CD4-positive, alpha-beta T cell treated with Interleukin-17A for 4 hours (primary cell): ENCODE measurements around the gene BHLHE23.
A peak's percentile ranks its signal among the peaks of the same experiment; 100 is the strongest.

ENCODE experiments used
- DNase-seq: peaks from one replicate; pipeline ENCODE4 v3.0.0-alpha.2; 2020; ENCODE audit warnings: mixed read lengths

The BHLHE23 gene

DNA sequence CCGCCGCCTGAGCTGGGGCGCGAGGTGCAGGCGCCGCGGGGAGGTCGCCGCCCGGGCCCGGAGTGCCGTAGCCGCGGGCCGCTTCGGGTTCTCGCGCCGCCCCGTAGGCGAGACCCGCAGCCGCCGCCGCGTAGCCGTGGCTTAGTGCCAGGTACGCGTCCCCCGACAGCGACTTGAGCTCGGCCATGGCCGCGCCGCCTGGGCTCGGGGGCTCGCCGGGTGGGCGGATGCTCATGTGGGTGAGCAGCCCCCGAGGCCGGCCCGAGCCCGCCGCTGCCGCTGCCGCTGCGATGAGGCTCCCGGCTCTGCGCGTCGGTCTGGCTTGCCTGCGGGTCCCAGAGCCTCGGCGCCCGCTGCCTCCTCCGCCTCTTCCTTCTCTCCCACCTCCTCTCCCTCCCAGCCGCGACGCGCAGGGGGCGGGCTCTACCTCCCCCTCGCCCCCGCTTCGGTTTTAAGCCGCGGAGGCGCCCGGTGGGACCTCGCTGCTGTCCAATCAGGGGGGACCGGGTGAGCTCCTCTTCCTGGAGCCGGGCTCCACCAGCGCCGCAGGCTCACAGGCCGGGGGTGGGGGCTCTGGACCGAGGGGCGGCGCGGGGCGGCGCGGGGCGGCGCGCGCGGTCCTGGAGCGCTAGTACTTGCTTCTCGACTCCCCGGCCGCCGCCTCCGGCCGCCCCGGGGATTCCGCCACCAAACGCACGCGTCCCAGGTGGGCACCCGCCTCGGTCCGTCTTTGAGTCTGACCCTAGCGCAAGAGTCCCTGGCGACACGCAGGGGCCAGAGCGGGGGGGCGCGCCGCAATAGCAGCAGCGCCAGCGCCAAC is at the start of gene BHLHE23:
Gene BHLHE23, minus strand, starts transcription at position 425 of the 820 bp plus-strand sequence. Its CDS starts 190 bp downstream, at position 235.
- DNase-seq: peak; percentile 18

DNA sequence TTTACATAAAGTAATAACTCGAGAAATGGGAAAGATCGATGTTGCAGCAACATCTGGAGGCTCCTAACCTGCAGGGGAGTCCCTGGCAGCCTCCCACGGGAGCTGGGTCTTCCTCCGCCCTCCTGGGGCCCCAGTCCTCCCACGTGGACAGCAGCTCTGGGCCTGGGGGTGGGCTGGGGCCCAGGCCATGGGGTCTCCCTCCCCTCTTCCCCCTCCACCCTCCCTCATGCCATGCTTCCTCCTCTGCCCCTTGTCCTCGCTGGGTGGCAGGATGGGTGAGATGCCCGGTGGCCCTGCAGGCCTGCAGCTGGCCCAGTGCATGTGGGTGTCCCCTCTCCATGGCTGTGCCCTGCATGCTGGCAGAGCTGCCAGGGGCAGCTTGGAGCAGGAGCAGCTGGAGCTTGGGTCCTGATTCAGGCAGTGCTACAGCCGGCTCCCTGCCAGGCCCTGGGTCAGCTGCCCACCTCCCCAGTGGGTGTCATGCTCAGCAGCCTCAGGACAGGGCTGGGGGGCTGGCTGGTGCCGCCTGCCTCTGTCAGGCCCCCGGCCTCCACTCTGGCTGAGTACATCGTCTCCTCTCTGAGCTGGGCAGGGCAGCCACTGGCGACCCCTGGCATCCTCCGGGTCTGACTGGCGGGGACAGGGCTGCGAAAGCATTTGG is 48.9 kb upstream of the BHLHE23 start:
- no peak for DNase-seq

DNA sequence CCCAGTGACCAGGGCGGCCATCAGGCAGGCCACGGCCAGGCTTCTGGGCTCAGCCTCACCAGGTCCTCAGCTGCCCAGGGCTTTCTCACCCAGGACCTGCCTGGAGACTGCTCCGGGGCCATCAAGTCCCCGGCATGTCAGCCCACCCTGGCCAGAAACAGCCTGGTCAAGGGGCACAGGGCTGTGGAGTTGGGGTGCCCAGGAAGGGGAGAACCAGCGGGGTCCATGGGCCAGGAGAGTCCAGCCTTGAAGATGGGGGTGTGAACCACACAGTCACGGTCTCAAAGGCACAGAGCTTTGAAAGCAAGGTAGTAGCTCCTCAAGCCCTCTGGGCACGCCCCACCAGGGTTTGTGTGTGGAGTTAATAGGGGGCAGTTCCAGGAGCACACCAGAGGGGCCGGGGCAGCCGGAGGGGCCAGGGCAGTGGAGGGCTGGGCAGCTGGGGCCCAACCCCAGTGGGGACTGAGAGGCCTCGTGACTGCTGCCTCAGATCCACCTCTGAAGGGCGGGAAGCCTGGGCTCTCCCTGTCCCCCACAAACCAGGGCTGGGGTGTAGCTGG is 48.0 kb upstream of the BHLHE23 start:
- no peak for DNase-seq

DNA sequence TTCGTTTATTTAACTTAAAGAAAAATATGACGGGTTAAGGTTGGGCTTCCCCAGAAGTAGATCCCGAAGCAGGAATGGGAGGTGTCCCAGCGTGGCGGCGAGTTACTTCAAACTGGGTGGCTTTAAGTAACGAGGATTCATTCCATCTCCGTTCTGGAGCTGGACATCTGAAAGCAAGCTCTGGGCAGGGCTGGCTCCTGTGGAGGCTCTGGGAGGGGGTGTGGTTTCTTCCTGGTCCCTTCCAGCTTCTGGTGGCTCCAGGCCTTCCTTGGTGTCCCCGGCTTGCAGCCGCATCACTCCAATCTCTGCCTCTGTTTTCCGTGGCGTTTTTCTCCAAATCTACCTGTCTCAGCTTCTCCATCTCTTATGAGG is 47.3 kb upstream of the BHLHE23 start:
- no peak for DNase-seq

DNA sequence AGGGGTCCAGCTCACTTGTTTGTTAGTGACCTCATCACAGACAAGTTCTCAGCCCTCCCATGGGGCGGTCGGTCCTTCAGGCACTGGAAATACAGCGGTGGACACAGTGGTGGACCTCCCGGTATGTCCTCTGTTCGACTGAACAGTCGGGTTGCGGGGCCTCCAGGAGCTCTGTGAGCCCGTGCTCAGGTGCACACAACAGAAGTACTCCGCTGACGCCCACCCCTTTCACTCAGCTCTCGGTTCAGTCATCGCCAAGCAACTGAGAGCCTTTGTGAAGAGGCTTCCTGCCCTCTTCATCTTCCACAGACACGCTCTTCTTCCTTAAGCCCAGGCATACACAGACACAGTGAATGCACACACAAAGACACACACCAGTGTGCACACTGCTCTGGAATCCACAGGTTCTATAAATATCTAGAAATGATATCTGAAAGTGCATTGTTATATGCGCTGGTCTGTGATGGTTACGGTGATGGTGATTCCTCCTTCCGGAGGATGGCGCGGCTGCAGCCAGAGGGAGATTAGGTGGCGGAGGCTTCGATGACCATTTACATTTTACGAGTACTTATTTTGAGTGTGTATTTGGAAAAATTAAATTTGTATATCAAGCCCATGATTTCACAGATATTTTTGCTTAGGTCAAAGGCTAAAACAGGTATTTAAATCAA is 46.8 kb upstream of the BHLHE23 start:
- DNase-seq: no peak

DNA sequence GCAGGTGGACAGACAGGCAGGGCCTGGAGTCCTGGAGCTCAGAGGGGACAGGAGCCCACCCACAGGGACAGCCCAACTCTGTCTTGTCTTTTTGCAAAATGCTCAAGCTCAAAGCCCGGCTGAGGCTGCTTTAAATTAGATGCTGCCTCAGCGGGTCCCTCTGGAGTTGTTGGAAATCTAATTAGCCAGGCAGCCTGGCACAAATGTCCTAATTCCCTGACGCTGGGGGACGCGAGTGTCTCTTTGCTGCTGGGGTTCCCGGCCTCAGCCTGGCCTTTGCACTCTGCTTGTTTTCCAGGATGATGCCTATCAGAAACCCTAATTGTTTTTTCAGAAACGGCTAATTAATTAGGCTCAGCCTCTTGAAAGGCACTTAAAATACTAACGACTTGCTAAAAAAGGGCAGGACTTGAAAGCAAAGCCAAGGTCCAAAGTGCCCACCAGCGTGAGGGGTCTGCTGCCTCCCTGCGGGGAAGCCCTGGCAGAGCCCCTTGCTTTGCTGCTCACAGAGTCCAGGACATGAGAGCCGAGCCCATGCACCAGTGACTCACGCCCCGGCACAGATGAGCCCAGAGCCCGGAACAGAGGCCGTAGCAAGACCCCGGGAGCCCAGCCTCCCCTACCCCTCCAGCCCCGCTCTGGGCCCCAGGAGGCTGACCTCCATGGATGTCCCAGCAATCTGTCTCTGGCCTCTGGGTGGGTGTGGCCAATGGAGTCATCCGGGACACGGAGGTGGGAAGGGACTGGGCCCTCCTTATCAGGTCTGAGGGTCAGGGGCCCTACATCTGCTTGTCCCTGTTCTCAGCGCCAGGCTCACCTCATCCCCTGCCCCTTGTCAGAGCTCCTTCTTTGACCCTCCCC is 46.0 kb upstream of the BHLHE23 start:
- no peak for DNase-seq

DNA sequence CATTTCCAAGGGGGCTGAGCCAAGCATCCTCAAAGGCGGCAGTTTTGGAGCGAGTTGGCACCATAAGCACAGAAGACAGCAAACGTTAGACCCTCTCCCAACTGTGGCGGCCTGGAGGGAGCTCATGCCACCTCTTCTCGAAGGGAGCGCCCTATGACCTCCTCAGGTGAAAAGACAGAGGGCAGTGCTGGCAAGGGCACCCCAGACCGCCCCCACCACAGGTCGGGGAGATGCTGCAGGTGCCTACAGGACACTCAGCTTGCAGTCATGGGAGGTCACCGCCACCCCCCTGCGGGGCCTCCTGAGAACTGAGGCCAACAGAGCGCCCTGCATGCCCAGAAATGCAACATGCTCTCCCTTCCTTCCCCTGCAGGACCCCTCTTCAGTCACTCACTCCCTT is 45.1 kb upstream of the BHLHE23 start:
- DNase-seq: no peak

DNA sequence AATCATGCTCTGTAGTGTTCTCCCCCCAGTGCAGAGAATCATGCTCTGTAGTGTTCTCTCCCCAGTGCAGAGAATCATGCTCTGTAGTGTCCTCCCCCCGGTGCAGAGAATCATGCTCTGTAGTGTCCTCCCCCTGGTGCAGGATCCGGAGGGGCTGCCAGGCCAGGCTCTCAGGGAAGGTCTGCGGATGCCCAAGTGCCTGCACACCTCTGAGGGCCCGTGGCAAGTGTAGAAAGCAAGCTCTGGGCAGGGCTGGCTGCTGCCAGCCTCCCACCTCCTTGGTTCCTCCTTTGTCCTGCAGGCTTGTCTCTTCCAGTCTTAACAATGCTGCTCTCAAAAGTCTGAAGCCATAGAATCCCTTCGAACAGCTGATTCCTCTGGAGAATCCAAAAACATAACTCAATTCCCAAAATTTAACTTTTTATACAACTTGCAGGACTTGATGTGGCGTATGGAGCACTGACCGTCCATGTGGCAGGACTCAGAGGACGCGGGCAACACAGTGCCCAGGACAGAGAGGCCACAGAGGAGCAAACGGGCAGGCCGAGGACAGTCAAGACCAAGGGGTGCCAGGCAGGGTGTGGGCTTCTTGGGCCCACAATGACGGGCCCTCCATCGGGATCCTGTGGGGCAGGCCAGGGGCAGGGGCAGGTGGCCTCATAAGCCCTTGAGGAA is 44.6 kb upstream of the BHLHE23 start:
- no peak for DNase-seq

DNA sequence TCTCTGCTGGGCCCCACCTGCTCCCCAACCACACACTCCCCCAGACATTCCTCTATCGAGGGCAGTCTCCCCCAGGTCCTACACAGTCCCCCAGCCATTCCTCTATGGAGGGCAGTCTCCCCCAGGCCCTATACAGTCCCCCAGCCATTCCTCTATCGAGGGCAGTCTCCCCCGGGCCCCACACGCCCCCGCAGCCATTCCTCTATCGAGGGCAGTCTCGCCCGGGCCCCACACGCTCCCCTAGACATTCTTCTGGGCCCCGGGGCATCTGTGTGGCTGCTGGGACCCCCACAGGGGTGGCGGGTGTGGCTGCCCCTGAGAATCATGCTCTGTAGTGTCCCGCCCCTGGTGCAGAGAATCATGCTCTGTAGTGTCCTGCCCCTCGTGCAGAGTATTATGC is 43.6 kb upstream of the BHLHE23 start:
- no peak for DNase-seq

DNA sequence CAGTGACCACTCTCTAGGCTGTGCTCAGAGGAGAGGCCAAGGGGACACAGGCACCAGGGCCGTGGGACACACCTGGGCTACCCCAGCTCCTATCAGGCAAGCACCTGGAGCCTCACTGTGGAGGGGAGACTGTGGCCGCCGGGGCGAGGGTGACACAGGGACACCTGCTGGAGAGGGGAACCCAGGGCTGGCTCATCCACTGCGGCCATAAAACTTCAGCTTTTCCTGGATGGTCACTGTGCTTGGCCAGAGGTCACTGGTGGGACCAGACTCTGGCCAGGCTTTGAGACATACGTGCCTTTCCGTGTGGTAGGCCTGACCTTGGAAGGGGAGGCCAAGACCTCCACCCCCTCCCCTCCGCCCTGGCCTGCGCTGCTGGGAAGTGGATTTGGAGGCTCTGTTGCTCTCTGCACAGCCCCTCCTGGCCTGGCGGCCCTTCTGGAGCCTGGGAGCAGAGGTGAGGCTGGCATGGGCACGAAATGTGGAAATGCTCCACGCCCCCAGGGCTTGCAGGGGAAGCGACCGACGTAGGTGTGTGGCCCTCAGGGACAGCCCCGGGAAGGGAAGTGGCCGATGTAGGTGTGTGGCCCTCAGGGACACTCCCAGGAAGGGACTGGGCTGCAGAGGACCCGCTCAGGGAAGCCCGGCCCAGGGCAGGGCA is 42.9 kb upstream of the BHLHE23 start:
- no peak for DNase-seq

DNA sequence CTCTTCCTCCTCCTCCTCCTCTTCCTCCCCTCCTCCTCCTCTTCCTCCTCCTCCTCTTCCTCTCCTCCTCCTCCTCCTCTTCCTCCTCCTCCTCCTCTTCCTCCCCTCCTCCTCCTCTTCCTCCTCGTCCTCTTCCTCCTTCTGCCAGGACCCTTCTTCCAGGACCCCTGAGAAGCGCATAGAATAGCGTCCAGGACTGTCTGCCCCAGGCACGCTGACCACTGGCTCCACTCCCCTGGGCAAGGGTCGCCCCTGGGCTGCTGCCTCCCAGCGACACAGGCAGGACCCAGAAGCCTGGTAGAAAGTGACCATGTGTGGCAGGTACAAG is 42.4 kb upstream of the BHLHE23 start:
- no peak for DNase-seq

DNA sequence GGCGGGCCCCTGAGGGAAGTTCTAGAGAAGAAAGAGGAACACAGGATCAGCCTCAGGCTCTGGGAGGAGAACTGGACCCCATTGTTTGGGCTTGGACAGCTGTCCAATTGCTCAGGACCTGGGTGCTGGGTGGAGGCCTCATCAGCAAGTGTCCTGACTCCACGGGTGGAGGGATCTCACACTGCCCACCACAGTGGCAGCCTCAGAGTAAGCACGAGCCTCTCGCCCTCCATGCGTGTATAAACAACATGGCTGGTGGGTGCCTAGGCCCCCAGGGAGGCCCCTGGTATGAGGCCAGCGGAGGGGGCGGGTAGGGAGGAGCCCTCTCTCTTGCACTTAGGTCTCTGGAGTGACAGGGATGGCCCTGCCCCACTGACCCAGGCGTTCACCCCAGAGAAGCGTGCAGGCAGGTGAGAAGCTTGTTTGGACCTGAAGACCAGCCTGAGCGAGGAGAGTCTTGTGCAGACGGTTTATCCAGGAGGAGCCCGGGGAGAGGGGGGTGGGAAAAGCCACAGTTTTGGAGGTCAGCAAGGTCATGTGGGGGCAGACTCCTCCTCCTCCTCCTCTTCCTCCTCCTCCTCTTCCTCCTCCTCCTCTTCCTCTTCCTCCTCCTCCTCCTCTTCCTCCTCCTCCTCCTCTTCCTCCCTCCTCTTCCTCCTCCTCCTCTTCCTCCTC is 41.9 kb upstream of the BHLHE23 start:
- no peak for DNase-seq

DNA sequence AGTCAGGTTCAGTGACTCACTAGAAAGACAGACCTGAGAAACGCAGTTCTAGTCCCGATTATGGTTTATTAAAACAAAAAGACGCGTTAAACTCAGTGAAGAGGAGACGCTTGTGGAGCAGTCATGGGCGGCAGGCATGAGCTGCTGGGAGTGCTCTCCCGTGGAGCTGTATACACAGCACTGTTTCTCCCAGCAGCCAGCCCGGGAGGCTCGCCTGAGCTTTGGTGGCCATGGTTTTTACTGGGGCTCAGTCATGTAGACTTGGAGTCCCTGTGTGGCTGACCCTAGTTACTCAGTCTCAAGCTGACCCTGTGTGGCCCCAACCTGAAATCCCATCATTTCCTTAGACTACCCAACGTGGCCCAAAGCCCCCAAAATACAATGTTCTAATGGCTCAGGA is 41.2 kb upstream of the BHLHE23 start:
- DNase-seq: no peak

DNA sequence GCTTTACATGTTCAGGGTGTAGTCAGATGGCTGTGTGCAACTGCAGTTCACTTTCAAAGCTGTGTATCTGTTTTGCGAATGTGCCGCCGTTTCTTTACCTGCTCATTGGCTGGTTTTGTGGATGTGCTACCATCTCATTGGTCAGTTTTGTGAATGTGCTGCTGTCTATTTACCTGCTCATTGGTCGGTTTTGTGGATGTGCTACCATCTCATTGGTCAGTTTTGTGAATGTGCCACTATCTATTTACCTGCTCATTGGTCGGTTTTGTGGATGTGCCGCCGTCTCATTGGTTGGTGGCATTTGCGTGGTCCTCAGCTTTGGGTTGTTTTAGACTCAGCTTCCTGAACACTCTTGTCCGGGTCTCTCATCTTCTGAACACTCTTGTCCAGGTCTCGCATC is 40.5 kb upstream of the BHLHE23 start:
- no peak for DNase-seq

DNA sequence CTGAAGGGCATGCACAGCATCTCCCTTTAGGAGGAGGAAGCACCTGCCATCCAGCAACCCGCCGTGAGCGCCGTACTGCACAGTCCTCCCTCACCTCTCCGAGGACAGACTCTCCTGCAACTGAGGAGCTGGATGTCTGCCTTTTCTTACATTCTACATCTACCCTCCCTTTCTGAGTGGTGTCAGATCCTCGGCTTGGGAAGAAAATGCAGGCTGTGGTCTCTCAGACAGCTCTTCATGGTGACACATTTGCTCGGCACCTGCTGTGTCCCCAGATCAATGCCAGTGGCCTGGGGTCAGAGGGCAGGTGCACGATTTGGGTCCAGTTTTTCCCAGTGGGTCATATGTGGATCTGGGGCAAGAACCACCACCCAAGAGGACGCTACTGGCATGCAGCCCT is 40.1 kb upstream of the BHLHE23 start:
- DNase-seq: no peak

DNA sequence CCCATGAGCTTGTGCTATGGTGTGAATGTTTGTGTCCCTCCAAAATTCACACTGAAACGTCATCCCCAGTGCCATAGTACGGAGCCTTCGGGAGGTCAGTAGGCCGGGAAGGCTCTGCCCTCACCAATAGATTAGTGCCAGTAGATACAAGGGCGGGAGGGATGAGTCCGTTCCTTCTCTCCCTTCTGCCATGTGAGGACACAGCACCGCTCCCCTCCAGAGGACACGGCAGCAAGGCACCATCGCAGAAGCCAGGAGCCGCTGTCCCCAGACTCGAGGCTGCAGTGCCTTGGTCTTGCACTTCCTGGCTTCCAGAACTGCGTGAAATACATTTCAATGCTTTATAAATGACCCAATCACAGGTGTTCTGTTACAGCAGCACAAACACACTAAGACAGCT is 39.2 kb upstream of the BHLHE23 start:
- DNase-seq: no peak

DNA sequence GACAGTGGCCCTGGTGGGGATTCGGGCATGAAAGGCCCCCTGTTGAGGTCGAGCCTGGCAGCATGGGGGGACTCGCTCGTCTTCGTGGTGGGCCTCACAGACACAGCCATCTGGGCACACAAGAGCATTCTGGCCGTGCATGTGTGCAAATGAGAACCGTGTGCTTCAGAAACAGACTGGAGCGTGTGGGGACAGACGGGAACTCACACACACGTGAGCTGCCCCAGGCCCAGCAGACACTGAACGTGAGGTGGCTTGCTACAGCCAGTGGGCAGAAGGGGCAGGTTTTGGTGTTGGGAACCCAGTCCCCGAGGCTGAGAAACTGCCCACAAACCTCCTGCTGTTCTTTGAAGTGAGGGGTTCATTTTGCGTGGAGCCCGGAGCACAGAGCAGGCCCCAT is 38.6 kb upstream of the BHLHE23 start:
- DNase-seq: no peak

DNA sequence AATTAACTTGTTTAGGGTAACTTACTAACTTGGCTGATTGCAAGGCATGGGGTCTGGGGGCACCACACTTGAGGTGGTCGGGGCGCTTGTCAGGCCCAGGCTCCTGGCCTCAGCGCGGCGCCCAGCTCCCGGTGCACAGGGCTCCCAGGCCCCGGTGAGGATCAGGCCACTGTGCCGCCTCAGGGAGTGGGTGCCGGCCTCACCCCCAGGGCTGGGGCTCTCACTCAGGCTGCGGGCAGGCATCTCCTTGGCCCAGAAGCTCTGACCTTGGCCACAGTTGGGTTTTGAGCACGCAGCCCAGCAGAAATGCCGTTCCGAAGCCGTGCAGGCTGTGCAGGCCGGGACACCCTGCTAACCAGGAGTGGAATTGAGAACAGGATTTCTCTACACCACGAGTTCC is 37.8 kb upstream of the BHLHE23 start:
- DNase-seq: no peak

DNA sequence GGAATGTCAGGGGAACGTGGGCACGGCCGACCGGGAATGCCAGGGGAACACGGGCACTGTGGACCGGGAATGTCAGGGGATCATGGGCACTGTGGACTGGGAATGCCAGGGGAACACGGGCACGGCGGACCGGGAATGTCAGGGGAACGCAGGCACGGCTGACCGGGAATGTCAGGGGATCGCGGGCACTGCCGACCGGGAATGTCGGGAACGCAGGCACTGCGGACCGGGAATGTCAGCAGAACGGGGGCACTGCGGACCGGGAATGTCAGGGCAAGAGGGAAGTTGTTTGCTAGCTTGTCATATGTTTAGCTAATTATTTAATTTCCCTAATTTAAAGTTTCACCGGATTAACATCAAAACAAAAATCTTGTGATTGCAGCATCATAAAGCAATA is 37.4 kb upstream of the BHLHE23 start:
- no peak for DNase-seq

DNA sequence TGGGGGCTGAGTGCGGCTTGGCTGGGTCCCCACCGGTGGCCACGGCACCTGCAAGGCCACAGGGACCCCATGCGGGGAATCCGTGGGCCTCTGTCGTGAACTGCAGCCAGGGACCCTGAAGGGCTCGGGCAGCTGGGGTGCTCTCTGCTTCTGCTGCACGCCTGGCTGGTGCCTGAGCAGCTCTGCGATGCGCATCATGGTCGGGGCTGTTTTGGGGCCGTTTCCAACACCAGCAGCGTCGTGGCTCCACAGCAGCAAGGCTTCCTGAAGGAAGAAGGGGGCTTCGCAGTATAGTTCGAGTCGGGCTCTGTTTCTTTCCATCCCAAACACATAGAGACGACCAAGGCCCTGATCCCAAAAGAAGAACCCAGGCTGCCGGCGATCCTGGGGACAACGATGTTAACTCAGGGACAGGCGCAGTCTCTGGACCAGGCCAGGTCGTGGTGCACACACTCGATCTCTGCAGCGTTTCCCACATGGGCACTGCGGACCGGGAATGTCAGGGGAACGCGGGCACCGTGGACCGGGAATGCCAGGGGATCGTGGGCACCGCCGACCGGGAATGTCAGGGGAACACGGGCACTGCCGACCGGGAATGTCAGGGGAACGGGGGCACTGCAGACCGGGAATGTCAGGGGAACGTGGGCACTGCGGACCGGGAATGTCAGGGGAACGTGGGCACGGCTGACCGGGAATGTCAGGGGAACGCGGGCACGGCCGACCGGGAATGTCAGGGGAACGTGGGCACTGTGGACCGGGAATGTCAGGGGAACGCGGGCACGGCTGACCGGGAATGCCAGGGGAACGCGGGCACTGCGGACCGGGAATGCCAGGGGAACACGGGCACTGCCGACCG is 36.8 kb upstream of the BHLHE23 start:
- DNase-seq: no peak
